HL-60 (cell line): ENCODE data around the gene LAPTM5.

Experiments used
- DNase-seq, 2 experiments: peaks; one replicate each; pipeline ENCODE4 v3.0.0-alpha.2; 2010 to 2020; ENCODE audit warnings: low read depth in 1 of 2, low spot score in 1 of 2
- H3K27ac ChIP-seq: fragments of 250-450 bp; sonication (Bioruptor Pico); replicated peaks from 2 replicates; pipeline ENCODE4 v1.5.1; 2020; ENCODE audit warnings: mild to moderate bottlenecking, moderate library complexity
- H3K27me3 ChIP-seq: fragments of 250-450 bp; sonication (Bioruptor Pico); 2 replicates; pipeline ENCODE4 v1.5.1; 2021; ENCODE audit warnings: mild to moderate bottlenecking, moderate library complexity; ENCODE audit not compliant: insufficient read depth, poor library complexity, severe bottlenecking
- H3K4me3 ChIP-seq: replicated peaks from 2 replicates; pipeline ENCODE4 v1.5.1; 2011; ENCODE audit warnings: mild to moderate bottlenecking, control low read depth, low read length; ENCODE audit not compliant: insufficient read depth
- GABPA ChIP-seq: IDR thresholded peaks from 2 replicates; pipeline ENCODE4 v1.6.1; 2012; ENCODE audit warnings: low read depth
- POLR2AphosphoS5 ChIP-seq: IDR thresholded peaks from 2 replicates; pipeline ENCODE4 v1.6.1; 2012; ENCODE audit warnings: low read depth
- SPI1 ChIP-seq: IDR thresholded peaks from 2 replicates; pipeline ENCODE4 v1.6.1; 2012; ENCODE audit warnings: low read depth, mild to moderate bottlenecking, borderline replicate concordance
- TF ChIP-seq, protein P1 (sequence below): IDR thresholded peaks from 2 replicates; pipeline ENCODE4 v1.6.1; 2012; ENCODE audit warnings: low read depth; ENCODE audit not compliant: insufficient replicate concordance
- TF ChIP-seq, protein P2 (sequence below): IDR thresholded peaks from one replicate; pipeline ENCODE4 v1.5.1; 2011; ENCODE audit warnings: low read length, control low read depth, inconsistent platforms; ENCODE audit not compliant: insufficient read depth

LAPTM5 gene

DNA sequence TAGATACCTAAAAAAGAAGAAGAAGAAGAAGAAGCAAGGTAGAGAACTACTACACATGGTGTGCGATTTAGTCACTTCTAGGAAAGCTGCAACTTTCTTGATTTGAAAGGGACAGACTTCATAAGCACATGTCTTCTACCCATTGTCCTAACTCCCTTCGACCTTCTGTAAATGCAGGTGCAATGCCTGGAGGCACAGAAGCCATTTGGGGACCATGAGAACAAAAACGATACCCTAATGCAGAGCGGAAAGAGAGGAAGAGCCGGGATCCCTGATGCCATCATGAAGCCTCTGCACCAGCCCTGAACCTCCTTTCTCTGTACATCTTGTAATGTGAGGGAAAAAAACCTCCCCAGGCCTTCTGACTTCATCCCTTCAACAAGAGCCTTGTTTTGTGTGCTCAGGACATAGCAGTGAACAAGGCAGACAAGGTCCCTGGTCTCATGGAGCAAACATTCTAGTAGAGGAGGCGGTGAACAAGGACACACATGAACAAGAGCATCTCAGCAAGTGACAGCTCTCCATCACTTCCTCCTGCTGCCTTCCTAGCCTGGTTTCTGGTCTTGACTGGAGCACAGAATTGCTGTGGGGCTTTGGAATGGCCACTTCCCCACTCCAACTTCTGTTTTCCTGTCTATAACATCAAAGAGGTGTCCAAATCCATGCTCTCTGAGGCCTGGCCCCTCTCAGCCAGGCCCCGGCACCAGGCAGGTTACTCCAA, 5.5 kb upstream of the LAPTM5 start:
- no peak overlapping the region for H3K4me3 ChIP-seq
- H3K27ac ChIP-seq, result no peak overlapping the region
- TF ChIP-seq, protein P1, sequence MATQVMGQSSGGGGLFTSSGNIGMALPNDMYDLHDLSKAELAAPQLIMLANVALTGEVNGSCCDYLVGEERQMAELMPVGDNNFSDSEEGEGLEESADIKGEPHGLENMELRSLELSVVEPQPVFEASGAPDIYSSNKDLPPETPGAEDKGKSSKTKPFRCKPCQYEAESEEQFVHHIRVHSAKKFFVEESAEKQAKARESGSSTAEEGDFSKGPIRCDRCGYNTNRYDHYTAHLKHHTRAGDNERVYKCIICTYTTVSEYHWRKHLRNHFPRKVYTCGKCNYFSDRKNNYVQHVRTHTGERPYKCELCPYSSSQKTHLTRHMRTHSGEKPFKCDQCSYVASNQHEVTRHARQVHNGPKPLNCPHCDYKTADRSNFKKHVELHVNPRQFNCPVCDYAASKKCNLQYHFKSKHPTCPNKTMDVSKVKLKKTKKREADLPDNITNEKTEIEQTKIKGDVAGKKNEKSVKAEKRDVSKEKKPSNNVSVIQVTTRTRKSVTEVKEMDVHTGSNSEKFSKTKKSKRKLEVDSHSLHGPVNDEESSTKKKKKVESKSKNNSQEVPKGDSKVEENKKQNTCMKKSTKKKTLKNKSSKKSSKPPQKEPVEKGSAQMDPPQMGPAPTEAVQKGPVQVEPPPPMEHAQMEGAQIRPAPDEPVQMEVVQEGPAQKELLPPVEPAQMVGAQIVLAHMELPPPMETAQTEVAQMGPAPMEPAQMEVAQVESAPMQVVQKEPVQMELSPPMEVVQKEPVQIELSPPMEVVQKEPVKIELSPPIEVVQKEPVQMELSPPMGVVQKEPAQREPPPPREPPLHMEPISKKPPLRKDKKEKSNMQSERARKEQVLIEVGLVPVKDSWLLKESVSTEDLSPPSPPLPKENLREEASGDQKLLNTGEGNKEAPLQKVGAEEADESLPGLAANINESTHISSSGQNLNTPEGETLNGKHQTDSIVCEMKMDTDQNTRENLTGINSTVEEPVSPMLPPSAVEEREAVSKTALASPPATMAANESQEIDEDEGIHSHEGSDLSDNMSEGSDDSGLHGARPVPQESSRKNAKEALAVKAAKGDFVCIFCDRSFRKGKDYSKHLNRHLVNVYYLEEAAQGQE, result no peak
- peak; percentile 58; the same call in 1 of the 2 replicates for TF ChIP-seq SPI1
- TF ChIP-seq POLR2AphosphoS5, result no peak
- peak in 1 of 2 experiments; percentile 17 for DNase-seq
- H3K27me3 ChIP-seq, result no peaks in the 10 kb centered on the region

DNA sequence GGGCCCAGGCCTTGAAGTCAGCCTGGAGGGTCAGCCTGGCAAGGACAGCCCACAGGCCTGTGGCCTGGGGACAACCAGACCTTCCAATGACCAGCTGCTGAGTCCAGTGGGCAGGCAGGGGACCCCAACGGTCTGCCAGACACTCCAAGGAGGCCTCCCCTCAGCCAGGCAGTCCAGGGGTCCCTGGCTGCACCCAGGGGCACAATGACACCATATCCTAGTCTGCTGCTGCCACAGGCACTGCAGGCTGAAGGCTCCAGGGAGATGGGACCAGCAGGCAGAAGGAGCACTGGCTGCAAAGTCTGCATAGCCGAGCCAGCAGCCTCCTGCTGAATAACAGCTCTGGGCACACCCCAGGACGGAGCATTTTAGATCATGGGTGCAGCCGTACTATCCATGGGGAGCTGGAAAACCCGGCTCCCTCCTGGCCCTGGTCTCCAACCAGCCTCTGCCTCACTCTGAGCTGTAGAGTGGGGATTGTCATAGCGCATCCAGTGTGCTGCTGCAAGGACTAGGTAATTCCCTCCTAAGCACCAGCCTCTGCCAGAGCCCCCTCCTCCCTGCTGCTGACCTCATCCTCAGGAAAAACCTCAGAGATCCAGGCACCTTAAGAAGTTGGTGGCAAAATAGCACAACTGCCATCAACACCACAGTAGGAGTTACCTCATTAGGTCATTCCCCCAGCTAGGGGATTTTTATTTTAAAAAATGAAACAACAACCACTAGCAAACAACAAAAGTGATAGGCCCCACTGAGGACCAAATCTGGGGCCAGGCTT, 4.8 kb upstream of the LAPTM5 start:
- TF ChIP-seq GABPA (no peak), SPI1 (no peak), POLR2AphosphoS5 (no peak)
- TF ChIP-seq, protein P2, sequence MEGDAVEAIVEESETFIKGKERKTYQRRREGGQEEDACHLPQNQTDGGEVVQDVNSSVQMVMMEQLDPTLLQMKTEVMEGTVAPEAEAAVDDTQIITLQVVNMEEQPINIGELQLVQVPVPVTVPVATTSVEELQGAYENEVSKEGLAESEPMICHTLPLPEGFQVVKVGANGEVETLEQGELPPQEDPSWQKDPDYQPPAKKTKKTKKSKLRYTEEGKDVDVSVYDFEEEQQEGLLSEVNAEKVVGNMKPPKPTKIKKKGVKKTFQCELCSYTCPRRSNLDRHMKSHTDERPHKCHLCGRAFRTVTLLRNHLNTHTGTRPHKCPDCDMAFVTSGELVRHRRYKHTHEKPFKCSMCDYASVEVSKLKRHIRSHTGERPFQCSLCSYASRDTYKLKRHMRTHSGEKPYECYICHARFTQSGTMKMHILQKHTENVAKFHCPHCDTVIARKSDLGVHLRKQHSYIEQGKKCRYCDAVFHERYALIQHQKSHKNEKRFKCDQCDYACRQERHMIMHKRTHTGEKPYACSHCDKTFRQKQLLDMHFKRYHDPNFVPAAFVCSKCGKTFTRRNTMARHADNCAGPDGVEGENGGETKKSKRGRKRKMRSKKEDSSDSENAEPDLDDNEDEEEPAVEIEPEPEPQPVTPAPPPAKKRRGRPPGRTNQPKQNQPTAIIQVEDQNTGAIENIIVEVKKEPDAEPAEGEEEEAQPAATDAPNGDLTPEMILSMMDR, result no peak
- TF ChIP-seq, protein P1, result no peak
- no peaks in the 10 kb centered on the region for H3K27me3 ChIP-seq
- no peak overlapping the region for H3K27ac ChIP-seq
- DNase-seq, result no peak
- H3K4me3 ChIP-seq, result no peak overlapping the region

DNA sequence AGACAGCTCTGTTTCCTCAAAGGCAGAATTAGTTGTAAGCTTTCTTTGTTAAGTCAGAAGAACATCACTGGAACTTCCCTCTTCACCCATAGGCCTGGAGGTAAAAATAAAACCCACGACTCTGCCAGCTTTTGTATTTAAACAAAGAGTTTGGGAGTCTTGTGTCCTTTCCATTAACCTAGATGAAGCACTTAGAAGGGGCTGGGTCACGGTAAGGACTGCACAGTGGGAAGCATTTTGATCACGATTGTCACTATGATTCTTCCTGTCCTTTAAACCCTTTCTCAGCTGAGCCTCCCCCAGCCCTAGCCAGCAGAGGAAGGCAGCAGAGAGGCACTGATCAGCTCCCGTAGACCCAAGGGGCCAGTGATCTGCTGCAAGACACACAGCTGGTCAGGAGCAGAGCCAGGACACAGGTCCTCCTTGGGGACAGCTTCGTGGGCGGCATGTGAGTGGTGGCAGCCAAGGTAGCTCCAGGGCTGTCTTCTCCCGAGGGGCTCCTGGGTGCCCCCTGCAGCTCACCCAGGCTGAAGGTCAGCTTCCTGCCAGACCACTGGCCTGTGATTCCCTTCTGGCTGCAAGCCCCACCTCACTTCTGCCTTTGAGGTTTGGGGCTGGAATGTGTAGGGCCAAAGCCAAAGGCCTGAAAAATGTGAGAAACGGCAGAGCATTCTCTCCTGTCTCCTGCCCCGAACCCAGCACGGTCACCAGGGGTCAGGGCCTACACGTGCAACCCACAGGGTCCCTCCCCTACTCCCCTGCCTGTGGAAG, 4.0 kb upstream of the LAPTM5 start:
- H3K27ac ChIP-seq, result peak overlapping the region; percentile 6; the same call in 1 of the 2 replicates
- TF ChIP-seq SPI1, result no peak
- TF ChIP-seq, protein P2, result no peak

DNA sequence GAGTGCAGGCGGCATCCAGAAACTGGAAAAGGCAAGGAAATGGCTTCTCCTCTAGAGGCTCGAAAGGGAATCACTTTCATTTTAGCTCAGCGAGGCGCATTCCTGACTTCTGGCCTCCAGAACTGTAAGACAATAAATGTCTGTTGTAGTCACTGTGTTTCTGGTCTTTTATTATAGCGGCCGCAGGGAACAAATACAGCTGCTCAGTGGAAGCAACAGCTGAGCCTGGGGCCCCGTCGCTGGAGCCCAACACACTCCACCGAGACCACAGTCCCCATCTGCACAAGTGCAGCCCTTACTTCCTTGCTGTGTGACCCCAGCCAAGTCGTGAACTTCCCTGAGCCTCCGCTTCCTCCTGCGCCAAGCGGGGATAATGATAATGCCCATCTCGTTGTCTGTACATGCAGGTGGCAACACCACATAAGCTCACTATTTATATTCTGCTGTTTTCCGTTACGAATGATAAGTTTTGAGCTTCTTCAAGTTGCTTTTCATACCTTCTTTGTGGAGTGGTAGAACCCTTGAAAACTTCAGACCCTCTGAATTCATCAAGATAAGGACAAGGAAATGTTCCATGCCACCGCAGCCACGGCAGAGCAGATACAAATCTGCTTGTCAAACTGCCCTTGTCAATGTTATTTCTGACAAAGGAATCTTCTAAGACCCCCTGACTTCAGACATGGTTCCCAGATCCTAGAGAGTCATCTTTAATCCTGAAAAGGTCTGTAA, 3.2 kb upstream of the LAPTM5 start:
- Histone ChIP-seq H3K27ac (peak overlapping the region; percentile 6; the same call in 1 of the 2 replicates), H3K4me3 (no peak overlapping the region), H3K27me3 (no peaks in the 10 kb centered on the region)
- TF ChIP-seq POLR2AphosphoS5 (no peak), GABPA (no peak), SPI1 (no peak; the same call in 1 of the 2 replicates)
- TF ChIP-seq, protein P1, result no peak
- TF ChIP-seq, protein P2, result no peak
- peak; percentile 26 to 66 for DNase-seq

More for the DNA sequence above, 4.0 kb upstream of the LAPTM5 start:
- DNase-seq, result no peak
- Histone ChIP-seq H3K27me3 (no peaks in the 10 kb centered on the region), H3K4me3 (no peak overlapping the region)
